ENCODE results near the gene KBTBD12. TPM values are rescaled to one million over a fixed set of nuclear protein-coding genes. Genes with fewer than 3 reads are reported as not detected.

The KBTBD12 gene
- total and polyA plus RNA-seq, 5 experiments from 2014 or later, result not detected

GRCh38 chr3:127984241-127984975 lies 69.4 kb downstream of the KBTBD12 start:
- peaks cover 0 to 6% (median 1%) of the 10 kb centered on the region in 3 donors for H3K36me3 Mint-ChIP-seq
- H3K4me1 Mint-ChIP-seq, result no peaks in the 10 kb centered on the region
- DNase-seq (no peak), ATAC-seq (no peak)
- H3K4me3 Mint-ChIP-seq, result no peak overlapping the region
- H3K9me3 Mint-ChIP-seq, result peaks cover 0 to 5% (median 0%) of the 10 kb centered on the region in 9 donors
- H3K27ac Mint-ChIP-seq, result peak overlapping the region in 1 of 10 donors; percentile 32
- POLR2A ChIA-PET, result interaction anchor here (0.8 kb wide), 1 partner anchor 11 kb away, joined by 3 read pairs; no protein-coding TSS in a partner anchor
- H3K27me3 Mint-ChIP-seq, result peaks cover 0 to 7% (median 2%) of the 10 kb centered on the region in 5 donors

GRCh38 chr3:127985216-127985615 lies 70.2 kb downstream of the KBTBD12 start:
- no peaks in the 10 kb centered on the region for H3K36me3 Mint-ChIP-seq
- no peak for DNase-seq
- H3K27ac Mint-ChIP-seq, result no peak overlapping the region
- POLR2A ChIA-PET, result interaction anchor here (0.8 kb wide), 1 partner anchor 10 kb away, joined by 3 read pairs; no protein-coding TSS in a partner anchor
- no peak overlapping the region for H3K4me3 Mint-ChIP-seq
- H3K9me3 Mint-ChIP-seq, result peaks cover 0 to 5% (median 0%) of the 10 kb centered on the region in 9 donors
- no peaks in the 10 kb centered on the region for H3K4me1 Mint-ChIP-seq
- no peak for ATAC-seq
- H3K27me3 Mint-ChIP-seq, result peaks cover 0 to 7% (median 2%) of the 10 kb centered on the region in 5 donors

- Mint-ChIP-seq H3K36me3 (no peaks in the 10 kb centered on the region), H3K27me3 (peaks cover 0 to 7% (median 2%) of the 10 kb centered on the region in 5 donors), H3K27ac (no peak overlapping the region), H3K4me1 (no peaks in the 10 kb centered on the region), H3K9me3 (peaks cover 0 to 5% (median 0%) of the 10 kb centered on the region in 9 donors), H3K4me3 (no peak overlapping the region)
- DNase-seq (no peak), ATAC-seq (no peak)
- POLR2A ChIA-PET, result no interaction called here
These were observed 70.7 kb downstream of the KBTBD12 start for GRCh38 chr3:127985655-127986225.

GRCh38 chr3:127986803-127987202 lies 71.8 kb downstream of the KBTBD12 start:
- peaks cover 0 to 7% (median 2%) of the 10 kb centered on the region in 5 donors for H3K27me3 Mint-ChIP-seq
- no peaks in the 10 kb centered on the region for H3K4me1 Mint-ChIP-seq
- DNase-seq, result no peak
- no peak for ATAC-seq
- H3K36me3 Mint-ChIP-seq, result no peaks in the 10 kb centered on the region
- H3K4me3 Mint-ChIP-seq, result no peak overlapping the region
- H3K27ac Mint-ChIP-seq, result no peak overlapping the region
- POLR2A ChIA-PET, result no interaction called here
- H3K9me3 Mint-ChIP-seq, result no peaks in the 10 kb centered on the region

GRCh38 chr3:127987309-127987995 lies 72.4 kb downstream of the KBTBD12 start:
- ATAC-seq (no peak), DNase-seq (no peak)
- POLR2A ChIA-PET, result no interaction called here
- Mint-ChIP-seq H3K27ac (no peak overlapping the region), H3K9me3 (no peaks in the 10 kb centered on the region), H3K36me3 (no peaks in the 10 kb centered on the region), H3K4me3 (no peak overlapping the region), H3K27me3 (peaks cover 0 to 7% (median 2%) of the 10 kb centered on the region in 5 donors), H3K4me1 (no peaks in the 10 kb centered on the region)

GRCh38 chr3:127988770-127989557 lies 73.9 kb downstream of the KBTBD12 start:
- Mint-ChIP-seq H3K9me3 (no peaks in the 10 kb centered on the region), H3K27ac (no peak overlapping the region), H3K27me3 (peaks cover 0 to 6% (median 0%) of the 10 kb centered on the region in 5 donors), H3K4me3 (no peak overlapping the region), H3K4me1 (no peaks in the 10 kb centered on the region), H3K36me3 (no peaks in the 10 kb centered on the region)
- ATAC-seq, result no peak
- POLR2A ChIA-PET, result no interaction called here
- no peak for DNase-seq

- ATAC-seq (no peak), DNase-seq (no peak)
- POLR2A ChIA-PET, result no interaction called here
- no peak overlapping the region for H3K4me3 Mint-ChIP-seq
- H3K27ac Mint-ChIP-seq, result no peak overlapping the region
- no peaks in the 10 kb centered on the region for H3K9me3 Mint-ChIP-seq
- H3K36me3 Mint-ChIP-seq, result no peaks in the 10 kb centered on the region
- H3K4me1 Mint-ChIP-seq, result peaks cover 0 to 2% (median 0%) of the 10 kb centered on the region in 4 donors
- peaks cover 0 to 4% (median 2%) of the 10 kb centered on the region in 5 donors for H3K27me3 Mint-ChIP-seq
These were observed 75.0 kb downstream of the KBTBD12 start for GRCh38 chr3:127990051-127990450.

GRCh38 chr3:127990461-127990860 lies 75.4 kb downstream of the KBTBD12 start:
- no peak overlapping the region for H3K27ac Mint-ChIP-seq
- peaks cover 0 to 4% (median 2%) of the 10 kb centered on the region in 5 donors for H3K27me3 Mint-ChIP-seq
- no peaks in the 10 kb centered on the region for H3K9me3 Mint-ChIP-seq
- peaks cover 0 to 2% (median 0%) of the 10 kb centered on the region in 4 donors for H3K4me1 Mint-ChIP-seq
- ATAC-seq (no peak), DNase-seq (no peak)
- H3K4me3 Mint-ChIP-seq, result no peak overlapping the region
- POLR2A ChIA-PET, result no interaction called here
- no peaks in the 10 kb centered on the region for H3K36me3 Mint-ChIP-seq

GRCh38 chr3:127991251-127991650 lies 76.2 kb downstream of the KBTBD12 start:
- no peak overlapping the region for H3K27ac Mint-ChIP-seq
- peaks cover 0 to 2% (median 0%) of the 10 kb centered on the region in 4 donors for H3K4me1 Mint-ChIP-seq
- ATAC-seq (no peak), DNase-seq (no peak)
- peaks cover 0 to 4% (median 2%) of the 10 kb centered on the region in 5 donors for H3K27me3 Mint-ChIP-seq
- no peak overlapping the region for H3K4me3 Mint-ChIP-seq
- H3K36me3 Mint-ChIP-seq, result no peaks in the 10 kb centered on the region
- no peaks in the 10 kb centered on the region for H3K9me3 Mint-ChIP-seq
- POLR2A ChIA-PET, result no interaction called here

- POLR2A ChIA-PET, result no interaction called here
- no peaks in the 10 kb centered on the region for H3K36me3 Mint-ChIP-seq
- DNase-seq (no peak), ATAC-seq (no peak)
- H3K4me1 Mint-ChIP-seq, result peaks cover 0 to 2% (median 0%) of the 10 kb centered on the region in 4 donors
- H3K4me3 Mint-ChIP-seq, result no peak overlapping the region
- H3K27me3 Mint-ChIP-seq, result peaks cover 0 to 4% (median 2%) of the 10 kb centered on the region in 5 donors
- H3K9me3 Mint-ChIP-seq, result no peaks in the 10 kb centered on the region
- no peak overlapping the region for H3K27ac Mint-ChIP-seq
These were observed 76.6 kb downstream of the KBTBD12 start for GRCh38 chr3:127991681-127992080.

GRCh38 chr3:127992127-127992526 lies 77.1 kb downstream of the KBTBD12 start:
- Mint-ChIP-seq H3K4me3 (no peak overlapping the region), H3K27ac (no peak overlapping the region), H3K4me1 (peaks cover 0 to 2% (median 0%) of the 10 kb centered on the region in 4 donors), H3K36me3 (no peaks in the 10 kb centered on the region), H3K27me3 (peaks cover 0 to 4% (median 2%) of the 10 kb centered on the region in 5 donors), H3K9me3 (no peaks in the 10 kb centered on the region)
- POLR2A ChIA-PET, result no interaction called here
- DNase-seq (no peak), ATAC-seq (no peak)

GRCh38 chr3:127994011-127994410 lies 79.0 kb downstream of the KBTBD12 start:
- Mint-ChIP-seq H3K4me1 (peaks cover 0 to 2% (median 0%) of the 10 kb centered on the region in 4 donors), H3K27ac (no peak overlapping the region), H3K36me3 (no peaks in the 10 kb centered on the region), H3K27me3 (peaks cover 0 to 4% (median 0%) of the 10 kb centered on the region in 5 donors), H3K4me3 (no peak overlapping the region), H3K9me3 (no peaks in the 10 kb centered on the region)
- DNase-seq (no peak), ATAC-seq (no peak)
- POLR2A ChIA-PET, result no interaction called here

Measured in naive thymus-derived CD8-positive, alpha-beta T cell (primary cell).